ENCODE results near the gene GPR61.

Gene GPR61

DNA sequence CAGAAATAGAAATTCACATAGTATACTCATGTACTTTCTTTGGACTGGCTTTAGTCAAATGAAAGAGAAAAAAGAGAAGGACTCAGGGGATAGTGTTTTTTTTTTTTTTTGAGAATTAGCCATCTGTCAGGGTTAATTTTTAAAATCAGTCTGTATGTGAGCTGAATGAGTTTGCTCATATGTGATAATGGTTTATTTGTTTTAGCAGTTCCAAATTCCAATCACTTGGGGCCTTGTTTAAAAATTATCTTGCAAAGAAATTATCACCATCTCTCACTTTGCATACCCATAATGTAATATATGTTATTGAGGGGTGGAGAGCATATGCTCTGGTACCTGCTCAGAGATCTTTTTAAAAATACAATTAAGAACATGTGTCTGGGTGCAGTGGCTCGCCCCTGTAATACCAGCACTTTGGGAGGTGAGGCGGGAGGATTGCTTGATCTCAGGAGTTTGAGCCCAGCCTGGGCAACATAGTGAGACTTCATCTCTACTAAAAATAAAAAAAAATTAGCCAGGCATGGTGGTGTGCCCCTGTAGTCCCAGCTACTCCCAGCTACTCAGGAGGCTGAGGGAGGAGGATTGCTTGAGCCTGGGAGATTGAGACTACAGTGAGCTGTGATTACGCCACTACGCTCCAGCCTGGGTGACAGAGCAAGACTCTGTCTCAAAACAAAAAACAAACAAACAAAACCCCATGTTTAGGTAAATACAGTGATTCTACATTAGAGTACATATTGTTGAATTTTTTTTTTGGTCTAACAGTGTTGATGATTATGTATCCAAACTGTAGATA lies 28.4 kb downstream of the GPR61 start:
- H3K9me3 ChIP-seq (replicated peaks in 1 of 11) = no peaks in the 10 kb centered on the region
- peaks cover 0 to 29% (median 8%) of the 10 kb centered on the region in 11 experiments; a peak in 6 of 22 replicates for H3K36me3 ChIP-seq
- no peaks in the 10 kb centered on the region for H3K27me3 ChIP-seq
- no peak for TF ChIP-seq Cebpa-rat (IDR thresholded peaks at IDR 0.05)
- H4K20me1 ChIP-seq = peaks cover 76 to 100% (median 100%) of the 10 kb centered on the region in 11 experiments
- 0 out of 22 replicates have a peak overlapping the region, but pooled peaks of 2 of the 11 experiments have one; percentile 8 to 11 for H3K27ac ChIP-seq
- H3K4me1 ChIP-seq = peaks cover 16 to 91% (median 21%) of the 10 kb centered on the region in 10 experiments
- H3K4me2 ChIP-seq = peak overlapping the region in 10 of 11 experiments; percentile 23 to 84 (median 53); a peak in 17 of 22 replicates
- H3K4me3 ChIP-seq = no peak overlapping the region
- H3K9ac ChIP-seq = no peak overlapping the region; a peak in 1 of 22 replicates

DNA sequence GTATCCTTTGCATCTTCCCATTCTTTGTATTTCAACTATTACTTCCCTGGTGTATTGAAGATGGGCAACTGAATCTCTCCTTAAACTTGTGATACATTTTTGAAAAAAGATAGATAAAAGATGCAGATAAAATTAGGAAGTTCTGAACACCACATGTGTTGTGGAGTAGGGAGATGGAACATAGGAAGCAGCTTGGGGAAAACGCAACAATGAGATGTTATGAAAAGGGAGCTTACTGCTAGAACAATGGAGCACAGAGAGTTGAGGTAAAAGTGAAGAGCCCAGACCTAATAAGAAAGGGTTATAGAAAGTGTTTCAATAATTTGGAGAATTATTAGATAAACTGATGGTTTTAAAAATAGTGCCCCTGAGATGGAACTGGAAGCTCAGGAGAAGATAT lies 29.7 kb downstream of the GPR61 start:
- 0 out of 22 replicates have a peak overlapping the region, but pooled peaks of 1 of the 11 experiments have one; percentile 8 for H3K27ac ChIP-seq
- H3K9ac ChIP-seq = no peak overlapping the region
- H3K36me3 ChIP-seq = peaks cover 0 to 40% (median 12%) of the 10 kb centered on the region in 11 experiments; a peak in 12 of 22 replicates
- TF ChIP-seq Cebpa-rat (IDR thresholded peaks at IDR 0.05) = no peak
- H4K20me1 ChIP-seq = peaks cover 76 to 100% (median 99%) of the 10 kb centered on the region in 11 experiments
- H3K27me3 ChIP-seq = no peaks in the 10 kb centered on the region
- peak overlapping the region in 2 of 10 experiments; percentile 33 to 39; a peak in 3 of 20 replicates for H3K4me3 ChIP-seq
- no peaks in the 10 kb centered on the region for H3K9me3 ChIP-seq (replicated peaks in 1 of 11)
- peaks cover 11 to 92% (median 25%) of the 10 kb centered on the region in 10 experiments; a peak in 19 of 20 replicates for H3K4me1 ChIP-seq
- peak overlapping the region in 9 of 11 experiments; percentile 36 to 84 (median 60); a peak in 13 of 22 replicates for H3K4me2 ChIP-seq

DNA sequence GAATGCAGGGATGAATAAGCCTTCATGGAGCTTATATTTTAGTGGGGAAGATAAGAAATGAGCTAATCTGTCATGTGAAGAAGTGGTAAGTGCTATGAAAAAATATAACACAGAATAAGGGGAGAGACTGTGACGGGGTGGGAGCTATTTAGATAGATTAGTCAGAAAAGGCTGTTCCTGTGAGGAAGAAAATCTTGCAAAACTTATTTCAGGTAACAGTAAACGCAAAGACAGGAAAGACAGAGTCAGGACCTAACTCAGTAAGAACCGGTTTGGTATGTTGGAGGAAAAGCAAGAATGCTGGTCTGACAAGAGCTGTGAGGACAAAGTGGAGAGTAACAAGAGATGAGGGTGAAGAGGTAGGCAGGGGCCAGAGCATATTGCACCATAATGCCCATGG lies 30.7 kb downstream of the GPR61 start:
- H3K4me2 ChIP-seq = peak overlapping the region in 2 of 11 experiments; percentile 7 to 38; a peak in 2 of 22 replicates
- H3K9ac ChIP-seq = no peak overlapping the region
- no peak for TF ChIP-seq Cebpa-rat (IDR thresholded peaks at IDR 0.05)

DNA sequence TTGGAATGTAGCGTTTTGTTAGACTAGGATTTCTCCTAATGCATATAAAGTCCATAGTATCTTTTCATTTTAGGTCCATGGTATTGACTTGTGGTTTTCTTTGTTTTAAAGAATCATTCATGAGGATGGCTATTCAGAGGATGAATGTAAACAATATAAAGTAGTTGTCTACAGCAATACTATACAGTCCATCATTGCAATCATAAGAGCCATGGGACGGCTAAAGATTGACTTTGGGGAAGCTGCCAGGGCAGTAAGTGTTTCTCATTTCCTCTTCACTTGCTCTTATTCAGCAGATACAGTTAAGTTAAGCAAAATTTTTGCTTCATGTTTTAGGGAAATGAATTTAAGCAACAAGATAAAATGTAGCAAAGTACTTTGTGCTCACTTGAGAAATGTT lies 34.1 kb downstream of the GPR61 start:
- no peak for TF ChIP-seq Cebpa-rat (IDR thresholded peaks at IDR 0.05)
- peak overlapping the region in 4 of 11 experiments; percentile 23 to 87 (median 63); a peak in 8 of 22 replicates for H3K4me2 ChIP-seq
- H4K20me1 ChIP-seq = peaks cover 47 to 99% (median 75%) of the 10 kb centered on the region in 11 experiments; a peak in 21 of 22 replicates
- peak overlapping the region in 1 of 11 experiments; percentile 35; a peak in 1 of 22 replicates for H3K9ac ChIP-seq
- peaks cover 2 to 84% (median 12%) of the 10 kb centered on the region in 10 experiments; a peak in 19 of 20 replicates for H3K4me1 ChIP-seq
- peaks cover 27 to 63% (median 50%) of the 10 kb centered on the region in 11 experiments for H3K36me3 ChIP-seq
- no peak overlapping the region for H3K4me3 ChIP-seq
- H3K27ac ChIP-seq = peak overlapping the region in 4 of 11 experiments; percentile 34 to 56 (median 48); a peak in 5 of 22 replicates
- H3K9me3 ChIP-seq (replicated peaks in 1 of 11) = no peaks in the 10 kb centered on the region
- no peaks in the 10 kb centered on the region for H3K27me3 ChIP-seq

More for the DNA sequence above, 30.7 kb downstream of the GPR61 start:
- H3K4me3 ChIP-seq = no peak overlapping the region
- H3K4me1 ChIP-seq = peaks cover 11 to 94% (median 25%) of the 10 kb centered on the region in 10 experiments; a peak in 19 of 20 replicates
- no peak overlapping the region for H3K27ac ChIP-seq
- H3K9me3 ChIP-seq (replicated peaks in 1 of 11) = no peaks in the 10 kb centered on the region
- no peaks in the 10 kb centered on the region for H3K27me3 ChIP-seq
- H4K20me1 ChIP-seq = peaks cover 69 to 100% (median 97%) of the 10 kb centered on the region in 11 experiments
- peaks cover 0 to 42% (median 16%) of the 10 kb centered on the region in 11 experiments; a peak in 17 of 22 replicates for H3K36me3 ChIP-seq

DNA sequence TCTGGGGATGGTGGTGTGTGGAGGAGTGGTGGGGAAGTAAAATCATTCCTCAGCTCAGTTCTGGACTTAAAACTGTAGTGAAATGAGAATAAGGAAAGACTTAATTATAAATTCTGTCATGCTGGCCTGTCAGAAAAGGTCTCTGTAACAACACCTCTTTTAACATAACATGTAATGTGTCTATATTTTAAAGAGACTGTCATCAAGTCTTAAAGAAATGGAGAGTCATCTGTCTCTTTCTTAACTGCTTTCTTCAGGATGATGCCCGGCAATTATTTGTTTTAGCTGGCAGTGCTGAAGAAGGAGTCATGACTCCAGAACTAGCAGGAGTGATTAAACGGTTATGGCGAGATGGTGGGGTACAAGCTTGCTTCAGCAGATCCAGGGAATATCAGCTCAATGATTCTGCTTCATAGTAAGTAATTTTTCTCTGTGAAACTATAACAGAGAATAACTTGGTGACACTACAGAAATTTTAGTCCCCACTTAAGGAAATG lies 39.3 kb downstream of the GPR61 start:
- H3K9me3 ChIP-seq (replicated peaks in 1 of 11) = no peaks in the 10 kb centered on the region
- peaks cover 18 to 96% (median 41%) of the 10 kb centered on the region in 11 experiments; a peak in 20 of 22 replicates for H4K20me1 ChIP-seq
- no peak for TF ChIP-seq Cebpa-rat (IDR thresholded peaks at IDR 0.05)
- H3K27ac ChIP-seq = no peak overlapping the region
- H3K36me3 ChIP-seq = peaks cover 79 to 100% (median 98%) of the 10 kb centered on the region in 11 experiments
- no peak overlapping the region for H3K4me3 ChIP-seq
- peaks cover 0 to 39% (median 2%) of the 10 kb centered on the region in 10 experiments; a peak in 9 of 20 replicates for H3K4me1 ChIP-seq
- no peak overlapping the region for H3K9ac ChIP-seq
- H3K27me3 ChIP-seq = no peaks in the 10 kb centered on the region
- H3K4me2 ChIP-seq = no peak overlapping the region

DNA sequence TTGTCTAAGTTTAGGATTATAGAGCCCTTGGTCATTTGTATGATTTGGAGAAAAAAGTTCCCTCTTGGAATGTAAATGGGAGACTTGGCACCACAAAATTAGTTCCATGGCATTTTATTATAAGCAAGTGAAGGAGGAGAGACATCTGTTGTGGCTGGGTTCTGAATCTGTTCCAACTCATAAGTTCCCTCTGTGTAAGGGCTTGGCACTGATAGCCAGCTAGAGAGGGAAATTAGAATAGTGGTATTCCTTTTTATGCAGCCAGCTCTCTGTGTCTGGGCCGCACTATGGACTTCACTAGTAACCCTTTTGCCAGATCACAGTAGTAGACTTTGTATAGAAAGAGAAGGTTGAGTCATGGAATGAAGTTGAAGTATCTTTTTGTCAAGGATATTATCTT lies 39.8 kb downstream of the GPR61 start:
- TF ChIP-seq Cebpa-rat (IDR thresholded peaks at IDR 0.05) = no peak
- Histone ChIP-seq H3K36me3 (peaks cover 84 to 100% (median 99%) of the 10 kb centered on the region in 11 experiments), H3K4me3 (no peak overlapping the region), H3K4me1 (peaks cover 0 to 34% (median 0%) of the 10 kb centered on the region in 10 experiments; a peak in 7 of 20 replicates), H3K4me2 (no peak overlapping the region), H3K27ac (no peak overlapping the region), H3K9ac (no peak overlapping the region), H3K27me3 (no peaks in the 10 kb centered on the region), H3K9me3 (replicated peaks in 1 of 11) (no peaks in the 10 kb centered on the region), H4K20me1 (peaks cover 13 to 96% (median 37%) of the 10 kb centered on the region in 11 experiments; a peak in 19 of 22 replicates)

DNA sequence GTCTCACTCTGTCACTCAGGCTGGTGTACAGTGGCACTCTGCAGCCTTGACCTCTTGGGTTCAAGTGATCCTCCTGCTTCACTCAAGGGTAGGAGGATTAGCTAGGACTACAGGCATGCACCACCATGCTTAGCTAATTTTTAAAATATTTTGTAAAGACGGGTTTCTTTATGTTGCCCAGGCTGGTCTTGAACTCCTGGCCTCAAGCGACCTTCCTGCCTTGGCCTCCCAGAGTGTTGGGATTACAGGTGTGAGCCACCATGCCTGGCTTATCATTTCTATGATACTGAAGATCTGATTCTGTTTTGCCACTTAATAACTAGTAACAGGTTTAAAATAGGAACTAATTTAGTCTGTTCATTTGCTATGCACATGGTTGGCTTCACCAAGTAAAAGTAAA lies 42.3 kb downstream of the GPR61 start:
- H3K36me3 ChIP-seq = peaks cover 97 to 100% (median 100%) of the 10 kb centered on the region in 11 experiments
- peaks cover 0 to 11% (median 0%) of the 10 kb centered on the region in 10 experiments; a peak in 3 of 20 replicates for H3K4me1 ChIP-seq
- no peak for TF ChIP-seq Cebpa-rat (IDR thresholded peaks at IDR 0.05)
- H3K4me2 ChIP-seq = no peak overlapping the region
- peaks cover 6 to 92% (median 30%) of the 10 kb centered on the region in 11 experiments; a peak in 14 of 22 replicates for H4K20me1 ChIP-seq
- no peak overlapping the region for H3K9ac ChIP-seq
- no peaks in the 10 kb centered on the region for H3K9me3 ChIP-seq (replicated peaks in 1 of 11)
- H3K4me3 ChIP-seq = no peak overlapping the region
- no peak overlapping the region for H3K27ac ChIP-seq
- no peaks in the 10 kb centered on the region for H3K27me3 ChIP-seq

DNA sequence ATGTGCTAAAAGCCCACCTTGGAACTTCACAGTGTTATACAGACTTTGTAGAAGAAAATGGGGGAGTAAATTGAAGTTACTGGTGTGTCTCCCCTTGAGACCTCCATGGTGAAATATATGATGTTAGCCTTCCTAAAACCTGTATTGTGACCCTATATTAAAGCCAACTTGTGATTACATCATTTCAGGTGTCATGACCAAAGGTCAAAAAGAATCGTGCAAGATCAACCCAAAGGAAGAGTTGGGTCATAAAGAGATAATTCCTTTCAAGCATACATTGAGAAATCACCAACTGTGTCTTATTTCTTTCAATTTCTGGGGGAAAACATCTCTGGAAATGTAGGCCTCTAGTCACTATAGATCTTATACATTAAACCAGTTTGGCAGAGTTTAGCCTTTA lies 45.1 kb downstream of the GPR61 start:
- peaks cover under 1 to 74% (median 25%) of the 10 kb centered on the region in 11 experiments; a peak in 13 of 22 replicates for H4K20me1 ChIP-seq
- no peaks in the 10 kb centered on the region for H3K4me1 ChIP-seq
- H3K27me3 ChIP-seq = no peaks in the 10 kb centered on the region
- TF ChIP-seq Cebpa-rat (IDR thresholded peaks at IDR 0.05) = no peak
- H3K4me3 ChIP-seq = no peak overlapping the region
- H3K9ac ChIP-seq = no peak overlapping the region
- H3K36me3 ChIP-seq = peaks cover 98 to 100% (median 100%) of the 10 kb centered on the region in 11 experiments
- no peak overlapping the region for H3K4me2 ChIP-seq
- no peak overlapping the region for H3K27ac ChIP-seq
- no peaks in the 10 kb centered on the region for H3K9me3 ChIP-seq (replicated peaks in 1 of 11)

DNA sequence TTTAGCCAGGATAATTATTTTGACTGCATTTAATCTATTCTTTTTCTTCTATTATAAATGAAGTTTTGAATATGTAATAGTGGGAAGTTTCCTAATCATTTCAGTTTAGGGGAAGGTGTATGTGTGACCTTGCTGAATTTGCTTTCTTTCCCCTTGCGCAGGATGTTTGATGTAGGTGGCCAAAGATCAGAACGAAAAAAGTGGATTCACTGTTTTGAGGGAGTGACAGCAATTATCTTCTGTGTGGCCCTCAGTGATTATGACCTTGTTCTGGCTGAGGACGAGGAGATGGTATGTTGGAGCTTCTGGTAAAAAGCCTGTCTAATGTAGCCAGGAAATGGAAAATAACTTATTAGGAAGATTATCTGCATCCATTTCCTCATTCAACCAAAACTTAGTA lies 46.4 kb downstream of the GPR61 start:
- Histone ChIP-seq H3K4me2 (no peak overlapping the region), H3K9ac (no peak overlapping the region), H4K20me1 (peaks cover 0 to 74% (median 18%) of the 10 kb centered on the region in 11 experiments; a peak in 13 of 22 replicates), H3K27ac (no peak overlapping the region), H3K9me3 (replicated peaks in 1 of 11) (no peaks in the 10 kb centered on the region), H3K27me3 (no peaks in the 10 kb centered on the region), H3K4me3 (no peak overlapping the region), H3K36me3 (peaks cover 98 to 100% (median 100%) of the 10 kb centered on the region in 11 experiments), H3K4me1 (no peaks in the 10 kb centered on the region)
- no peak for TF ChIP-seq Cebpa-rat (IDR thresholded peaks at IDR 0.05)
